ENCODE measurements around the gene GAP43. TPM values are rescaled to one million over a fixed set of nuclear protein-coding genes. Genes with fewer than 3 reads are reported as not detected.

The GAP43 gene
- total RNA-seq, 2 experiments from 2014 or later = 0.17 TPM; not detected in 1

DNA sequence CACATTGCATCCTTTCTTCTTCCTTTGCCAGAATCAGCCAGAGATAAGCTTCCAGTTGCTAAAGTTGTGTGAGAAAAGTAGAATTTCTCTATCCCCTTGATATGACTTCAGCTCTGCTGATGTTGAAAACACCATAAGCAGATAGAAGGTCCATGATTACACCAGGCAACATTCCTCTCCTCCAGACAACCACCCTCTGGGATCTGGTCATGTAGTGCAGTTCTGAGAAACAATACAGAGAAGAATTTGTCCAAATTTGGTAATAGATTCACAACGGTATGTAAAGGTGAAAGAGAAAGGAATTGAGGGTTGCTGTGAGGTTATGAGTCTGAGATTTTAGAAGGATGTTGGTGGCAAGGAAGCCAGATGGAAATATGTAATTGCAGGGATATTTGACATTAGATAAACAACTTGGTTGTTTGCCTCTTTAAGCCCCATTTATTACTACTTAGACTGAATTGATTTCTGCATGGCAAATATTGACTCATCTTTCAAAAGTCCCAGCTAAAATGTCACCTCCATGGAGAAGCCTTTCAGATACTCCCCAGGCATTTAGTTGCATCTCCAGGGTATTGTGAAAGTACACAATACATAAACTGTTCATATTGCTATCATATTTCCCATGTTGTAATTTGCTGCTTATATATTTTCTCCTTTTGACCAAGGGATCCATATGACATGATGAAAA is 134.9 kb downstream of the GAP43 start:
- H3K9me3 Mint-ChIP-seq = no peaks in the 10 kb centered on the region
- H3K27me3 Mint-ChIP-seq (ENCODE audit: low read depth) = peaks cover 7% of the 10 kb centered on the region
- no peak overlapping the region for H3K27ac Mint-ChIP-seq
- H3K4me1 Mint-ChIP-seq (ENCODE audit: low read depth) = no peaks in the 10 kb centered on the region
- intact Hi-C loops (cut with micrococcal nuclease) = no loop called here
- CTCF ChIA-PET = interaction anchor here (1.1 kb wide), 1 partner anchor 66 kb away, joined by 3 read pairs; no protein-coding TSS in a partner anchor
- DNase-seq = no peak
- H3K4me3 Mint-ChIP-seq = no peak overlapping the region
- no peaks in the 10 kb centered on the region for H3K36me3 Mint-ChIP-seq (ENCODE audit: low read depth)

DNA sequence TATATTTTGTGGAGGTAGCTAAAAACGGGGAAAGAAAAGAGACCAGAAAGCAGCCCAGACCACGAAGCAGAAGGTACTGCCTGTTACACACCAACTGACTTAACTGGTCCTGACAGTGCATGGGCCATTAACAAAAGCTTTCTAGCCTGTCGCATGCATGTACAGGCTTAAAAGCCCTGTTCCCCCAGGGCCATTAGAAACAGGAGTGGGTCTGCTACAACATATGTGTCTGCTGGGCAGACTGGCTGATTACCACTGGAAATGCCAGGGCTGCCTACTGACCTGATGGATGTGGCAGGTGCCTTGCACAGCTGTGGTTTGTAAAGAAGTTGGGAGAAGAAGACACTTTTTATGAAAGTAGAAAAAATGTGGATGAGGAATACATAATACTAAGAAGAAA is 137.4 kb downstream of the GAP43 start:
- Mint-ChIP-seq H3K36me3 (ENCODE audit: low read depth) (no peaks in the 10 kb centered on the region), H3K4me1 (ENCODE audit: low read depth) (no peaks in the 10 kb centered on the region), H3K27ac (no peak overlapping the region), H3K27me3 (ENCODE audit: low read depth) (peaks cover 2% of the 10 kb centered on the region), H3K4me3 (no peak overlapping the region), H3K9me3 (no peaks in the 10 kb centered on the region)
- intact Hi-C loops (cut with micrococcal nuclease) = no loop called here
- DNase-seq = no peak
- CTCF ChIA-PET = interaction anchor here (1.2 kb wide), 1 partner anchor 23 kb away, joined by 4 read pairs; no protein-coding TSS in a partner anchor

DNA sequence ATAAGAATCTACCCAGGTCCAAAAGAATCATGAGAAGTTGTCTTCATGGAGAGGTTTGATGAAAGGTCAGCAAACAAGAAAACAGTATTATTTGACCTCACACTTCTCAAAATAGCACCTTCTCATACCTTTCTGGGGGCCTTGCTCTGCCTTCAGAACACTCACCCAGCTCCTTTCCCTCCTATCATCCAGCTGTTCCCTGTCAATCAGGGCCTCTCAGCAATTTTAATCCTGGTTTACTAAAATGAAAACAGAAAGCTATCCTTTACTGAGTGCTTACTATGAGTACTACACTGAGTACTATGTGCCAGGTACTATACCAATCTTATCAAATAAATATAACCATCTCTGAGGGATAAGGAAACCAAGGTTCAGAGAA is 138.6 kb downstream of the GAP43 start:
- intact Hi-C loops (cut with micrococcal nuclease) = no loop called here
- no peaks in the 10 kb centered on the region for H3K9me3 Mint-ChIP-seq
- CTCF ChIA-PET = no interaction called here
- no peak for DNase-seq
- peaks cover 4% of the 10 kb centered on the region for H3K27me3 Mint-ChIP-seq (ENCODE audit: low read depth)
- H3K4me1 Mint-ChIP-seq (ENCODE audit: low read depth) = no peaks in the 10 kb centered on the region
- no peak overlapping the region for H3K27ac Mint-ChIP-seq
- no peaks in the 10 kb centered on the region for H3K36me3 Mint-ChIP-seq (ENCODE audit: low read depth)
- no peak overlapping the region for H3K4me3 Mint-ChIP-seq

DNA sequence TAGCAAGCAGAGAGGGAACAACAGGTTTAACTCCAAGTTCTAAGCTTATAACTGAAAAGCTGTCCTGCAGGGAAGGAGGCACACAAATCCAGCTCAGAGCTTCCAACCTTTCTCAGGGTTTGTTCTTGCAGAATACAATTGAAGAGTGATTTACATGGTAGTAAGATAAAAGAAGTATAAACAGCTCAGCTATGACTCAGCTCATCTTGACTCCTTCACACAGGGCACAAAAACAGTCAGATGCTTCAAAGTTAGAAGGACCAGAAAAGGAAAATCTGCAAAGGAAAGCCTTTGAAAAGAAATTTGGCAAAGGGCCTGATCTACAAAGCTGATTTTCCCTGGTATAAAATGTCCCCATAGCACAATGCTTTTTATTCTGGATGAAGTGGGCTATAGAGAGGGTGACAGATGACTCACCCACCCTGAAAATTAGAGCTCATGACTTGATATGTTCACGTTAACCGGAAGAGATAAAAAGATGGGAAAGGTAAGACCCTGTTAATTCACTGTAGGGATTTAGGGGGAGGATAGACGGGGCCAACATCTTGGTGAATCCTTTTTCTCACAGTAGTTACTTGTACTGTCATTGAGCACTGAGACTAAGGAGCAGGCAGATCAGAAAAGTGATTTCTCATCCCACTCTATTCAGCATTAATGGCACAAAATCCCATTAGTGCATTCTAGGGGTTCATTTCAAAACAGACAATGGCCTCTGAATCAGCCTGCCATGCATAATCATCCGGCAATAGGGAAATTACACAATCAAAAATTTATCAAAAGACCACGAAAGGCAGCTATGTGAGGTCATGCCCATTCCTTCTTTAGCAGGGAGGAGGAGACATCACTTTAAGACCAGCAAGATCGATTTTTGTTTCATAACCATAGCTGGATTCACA is 143.5 kb downstream of the GAP43 start:
- intact Hi-C loops (cut with micrococcal nuclease) = no loop called here
- CTCF ChIA-PET = interaction anchor here (1.8 kb wide), 2 partner anchors 18 to 51 kb away, joined by 4 to 5 read pairs; no protein-coding TSS in a partner anchor

DNA sequence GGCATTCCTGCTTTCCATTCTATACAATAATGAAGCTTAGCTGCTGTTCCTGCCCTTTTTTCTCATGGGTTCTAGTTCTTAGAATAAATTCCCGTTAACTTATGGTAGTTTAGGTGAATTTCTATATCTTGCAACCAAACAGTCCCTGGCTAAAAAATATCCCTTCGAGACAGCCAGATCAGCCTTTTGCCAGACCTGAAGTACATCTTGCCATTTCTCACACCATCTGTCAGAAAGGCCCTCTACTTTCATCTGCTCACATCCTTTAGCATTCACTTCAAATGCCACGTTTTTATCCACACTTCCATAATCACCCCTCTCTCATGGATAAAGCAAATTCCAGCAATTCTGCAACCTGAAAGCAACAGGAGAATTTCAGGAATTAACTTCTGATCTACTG is 145.4 kb downstream of the GAP43 start:
- Mint-ChIP-seq H3K4me3 (no peak overlapping the region), H3K4me1 (ENCODE audit: low read depth) (no peaks in the 10 kb centered on the region), H3K27ac (no peak overlapping the region), H3K9me3 (no peaks in the 10 kb centered on the region), H3K36me3 (ENCODE audit: low read depth) (no peaks in the 10 kb centered on the region), H3K27me3 (ENCODE audit: low read depth) (peaks cover 3% of the 10 kb centered on the region)
- DNase-seq = no peak
- intact Hi-C loops (cut with micrococcal nuclease) = no loop called here
- CTCF ChIA-PET = no interaction called here

More for the DNA sequence above, 143.5 kb downstream of the GAP43 start:
- Mint-ChIP-seq H3K27ac (no peak overlapping the region), H3K36me3 (ENCODE audit: low read depth) (no peaks in the 10 kb centered on the region), H3K4me1 (ENCODE audit: low read depth) (no peaks in the 10 kb centered on the region), H3K27me3 (ENCODE audit: low read depth) (peaks cover 3% of the 10 kb centered on the region), H3K9me3 (no peaks in the 10 kb centered on the region), H3K4me3 (no peak overlapping the region)
- no peak for DNase-seq

All from activated naive CD4-positive, alpha-beta T cell treated with anti-CD3 and anti-CD28 coated beads for 36 hours (primary cell).